SK-N-SH (cell line): ENCODE measurements around the gene ULBP1. TPM values are rescaled to one million over a fixed set of nuclear protein-coding genes. Genes with fewer than 3 reads are reported as not detected.

Source experiments
- CTCF ChIA-PET: fragments of 300-600, 350-600 bp; formaldehyde crosslinking; extraction: SDS; loops from one replicate; lab custom pipeline; 2021; lab: Yijun Ruan, JAX
- POLR2A ChIA-PET: fragments of 350-600 bp; sonication (Branson Sonifier 250); formaldehyde crosslinking; extraction: SDS; loops from one replicate; lab custom pipeline; 2020; ENCODE audit warnings: antibody characterized with exemption, inconsistent platforms; lab: Yijun Ruan, JAX
- DNase-seq: peaks from one replicate; pipeline ENCODE4 v3.0.0; 2012
- H2AFZ ChIP-seq: fragments of 200-600 bp; sonication (generic); 2 replicates; pipeline ENCODE4 v1.8.1; 2016; ENCODE audit warnings: antibody characterized with exemption, mild to moderate bottlenecking, low read depth
- H3F3A ChIP-seq: fragments of 200-600 bp; sonication (generic); replicated peaks from 2 replicates; pipeline ENCODE3; 2016; ENCODE audit warnings: antibody characterized with exemption, mild to moderate bottlenecking; ENCODE audit not compliant: insufficient read depth
- H3K27ac ChIP-seq, 2 experiments: fragments of 200-500 bp in 1 of 2; fragments of 200-600 bp in 1 of 2; sonication (Bioruptor generic) in 1 of 2; sonication (generic), shearing (Covaris generic) in 1 of 2; 2 replicates each; pipeline versions ENCODE4 v1.5.1 to v1.6.1; 2014 to 2016; ENCODE audit warnings: low read depth in 2 of 2, inconsistent platforms in 1 of 2, low read length in 1 of 2, mild to moderate bottlenecking in 1 of 2, mixed read lengths in 1 of 2
- H3K27me3 ChIP-seq: fragments of 200-600 bp; sonication (generic), shearing (Covaris generic); 2 replicates; pipeline ENCODE4 v1.6.1; 2016; ENCODE audit warnings: mixed run types; ENCODE audit not compliant: insufficient read depth
- H3K36me3 ChIP-seq, 2 experiments: fragments of 200-500 bp in 1 of 2; fragments of 200-600 bp in 1 of 2; sonication (Bioruptor generic) in 1 of 2; sonication (generic) in 1 of 2; replicated peaks in 1 of 2; 2 replicates each; pipeline versions ENCODE3 to v1.5.1; 2014 to 2016; ENCODE audit warnings: low read length in 1 of 2, mild to moderate bottlenecking in 1 of 2; ENCODE audit not compliant: insufficient read depth in 2 of 2, control insufficient read depth in 1 of 2
- H3K4me1 ChIP-seq, 2 experiments: fragments of 200-500 bp in 1 of 2; fragments of 200-600 bp in 1 of 2; sonication (Bioruptor generic) in 1 of 2; sonication (generic), shearing (Covaris generic) in 1 of 2; 2 replicates each; pipeline versions ENCODE4 v1.5.1 to v1.6.1; 2014 to 2016; ENCODE audit warnings: low read depth in 1 of 2, low read length in 1 of 2, mixed run types in 1 of 2; ENCODE audit not compliant: insufficient read depth in 2 of 2, control insufficient read depth in 1 of 2
- H3K4me2 ChIP-seq: fragments of 200-600 bp; sonication (generic), shearing (Covaris generic); 2 replicates; pipeline ENCODE4 v1.6.1; 2017; ENCODE audit warnings: mixed run types
- H3K4me3 ChIP-seq, 2 experiments: fragments of 200-500 bp in 1 of 2; fragments of 200-600 bp in 1 of 2; sonication (Bioruptor generic) in 1 of 2; sonication (generic), shearing (Covaris generic) in 1 of 2; 2 replicates each; pipeline versions ENCODE4 v1.5.1 to v1.8.1; 2014 to 2016; ENCODE audit warnings: low read depth in 2 of 2, inconsistent platforms in 1 of 2, low read length in 1 of 2, mild to moderate bottlenecking in 1 of 2, mixed read lengths in 1 of 2, moderate library complexity in 1 of 2
- H3K79me2 ChIP-seq: fragments of 200-600 bp; sonication (generic); 2 replicates; pipeline ENCODE4 v1.8.1; 2017; ENCODE audit warnings: mild to moderate bottlenecking; ENCODE audit not compliant: insufficient read depth
- H3K9ac ChIP-seq: fragments of 200-600 bp; sonication (generic); 2 replicates; pipeline ENCODE4 v1.6.1; 2017; ENCODE audit warnings: mixed run types
- H3K9me2 ChIP-seq: fragments of 200-600 bp; sonication (generic); 2 replicates; pipeline ENCODE4 v1.6.1; 2017; ENCODE audit warnings: mixed run types
- H3K9me3 ChIP-seq: fragments of 200-600 bp; sonication (generic); 2 replicates; pipeline ENCODE4 v1.6.1; 2017; ENCODE audit warnings: mixed run types, mild to moderate bottlenecking, moderate library complexity
- H4K20me1 ChIP-seq: fragments of 200-600 bp; sonication (generic); 2 replicates; pipeline ENCODE4 v1.6.1; 2017; ENCODE audit warnings: mild to moderate bottlenecking, mixed run types; ENCODE audit not compliant: insufficient read depth
- CTCF ChIP-seq: fragments of 200-600 bp; sonication (generic); IDR thresholded peaks from 2 replicates; pipeline ENCODE4 v1.6.1; 2017; ENCODE audit warnings: antibody characterized with exemption, mild to moderate bottlenecking, moderate library complexity
- EZH2phosphoT487 ChIP-seq: fragments of 200-600 bp; sonication (generic); IDR thresholded peaks from 2 replicates; pipeline ENCODE4 v1.6.1; 2017; ENCODE audit warnings: low read depth, mixed run types, mild to moderate bottlenecking, antibody characterized with exemption, moderate library complexity, borderline replicate concordance
- FOSL2 ChIP-seq: IDR thresholded peaks from 2 replicates; pipeline ENCODE4 v1.4.0; 2012; ENCODE audit warnings: low read depth, mild to moderate bottlenecking, moderate library complexity, borderline replicate concordance
- FOXJ3 ChIP-seq: sonication (generic); formaldehyde crosslinking; IDR thresholded peaks from 2 replicates; pipeline ENCODE4 v1.5.1; 2020; ENCODE audit warnings: mild to moderate bottlenecking, missing genetic modification reagents
- FOXM1 ChIP-seq: IDR thresholded peaks from 2 replicates; pipeline ENCODE4 v1.4.0; 2012; ENCODE audit warnings: low read depth, mild to moderate bottlenecking
- MAX ChIP-seq: IDR thresholded peaks from 2 replicates; pipeline ENCODE4 v1.4.0; 2012; ENCODE audit warnings: low read depth
- MEF2A ChIP-seq: IDR thresholded peaks from 2 replicates; pipeline ENCODE4 v1.4.0; 2012; ENCODE audit warnings: low read depth, borderline replicate concordance
- NFIC ChIP-seq: IDR thresholded peaks from 2 replicates; pipeline ENCODE4 v1.4.0; 2012; ENCODE audit warnings: borderline replicate concordance
- NRF1 ChIP-seq: IDR thresholded peaks from 2 replicates; pipeline ENCODE4 v1.6.1; 2012; ENCODE audit warnings: low read depth, mild to moderate bottlenecking, low read length
- PBX3 ChIP-seq: IDR thresholded peaks from 2 replicates; pipeline ENCODE4; 2012
- POLR2AphosphoS5 ChIP-seq: IDR thresholded peaks from 2 replicates; pipeline ENCODE4 v1.6.1; 2012; ENCODE audit warnings: low read depth, low read length
- RAD21 ChIP-seq: IDR thresholded peaks from 2 replicates; pipeline ENCODE4 v1.6.1; 2012; ENCODE audit warnings: mild to moderate bottlenecking, low read length
- RFX5 ChIP-seq: IDR thresholded peaks from 2 replicates; pipeline ENCODE4 v1.6.1; 2012; ENCODE audit warnings: mild to moderate bottlenecking, improper control_type of control experiment, low read length
- RXRA ChIP-seq: IDR thresholded peaks from 2 replicates; pipeline ENCODE4 v1.4.0; 2012; ENCODE audit warnings: low read depth, mild to moderate bottlenecking, borderline replicate concordance
- SIN3A ChIP-seq: IDR thresholded peaks from 2 replicates; pipeline ENCODE4 v1.6.1; 2012; ENCODE audit warnings: low read depth, mild to moderate bottlenecking, low read length, moderate library complexity, borderline replicate concordance
- SMC3 ChIP-seq: IDR thresholded peaks from 2 replicates; pipeline ENCODE4 v1.6.1; 2012; ENCODE audit warnings: low read depth, low read length, improper control_type of control experiment
- TAF1 ChIP-seq: IDR thresholded peaks from 2 replicates; pipeline ENCODE4 v1.6.1; 2012; ENCODE audit warnings: low read depth, mild to moderate bottlenecking, low read length, moderate library complexity, borderline replicate concordance
- TEAD4 ChIP-seq: IDR thresholded peaks from 2 replicates; pipeline ENCODE4 v1.4.0; 2012; ENCODE audit warnings: mild to moderate bottlenecking, borderline replicate concordance; ENCODE audit not compliant: insufficient read depth
- USF1 ChIP-seq: IDR thresholded peaks from 2 replicates; pipeline ENCODE4 v1.4.0; 2012; ENCODE audit warnings: low read depth, borderline replicate concordance
- USF2 ChIP-seq: fragments of 150-350 bp; IDR thresholded peaks from 2 replicates; pipeline ENCODE4 v1.6.1; 2017; ENCODE audit warnings: antibody characterized with exemption, low read length, low read depth, borderline replicate concordance
- YY1 ChIP-seq: IDR thresholded peaks from 2 replicates; pipeline ENCODE4 v1.4.0; 2012; ENCODE audit warnings: low read depth, mild to moderate bottlenecking
- WGBS: methylation state at CpG from one replicate; pipeline ENCODE4 v1.1.6; 2017; ENCODE audit warnings: low lambda C conversion rate; 5-methylcytosine and 5-hydroxymethylcytosine counted together
- polyA plus RNA-seq, 3 experiments: library from polyadenylated mRNA; depleted of rRNA; stranded (reverse); fragments of >200 nt; gene quantifications; 2 replicates each; pipeline ENCODE4 v1.2.3, GENCODE V29; 2012

ULBP1 gene
- polyA plus RNA-seq, 1 of the 3 experiments (the other 2 are of a cell fraction) = 0.02 TPM

GRCh38 chr6:149915970-149916865 is 47.5 kb upstream of the ULBP1 start (continued):
- TF ChIP-seq TEAD4 = no peak
- TF ChIP-seq SIN3A = no peak
- no peak for TF ChIP-seq USF1
- TF ChIP-seq MAX = no peak

GRCh38 chr6:149917679-149918078 is 46.1 kb upstream of the ULBP1 start:
- 70% methylated on average over 1 of the region's 2 CpGs for WGBS
- TF ChIP-seq RAD21 (no peak), FOSL2 (no peak), EZH2phosphoT487 (no peak), NFIC (no peak), FOXJ3 (CRISPR knock-in tag) (no peak), USF2 (no peak), SIN3A (no peak), RXRA (no peak), USF1 (no peak), TAF1 (no peak), RFX5 (no peak), YY1 (no peak), CTCF (no peak), SMC3 (no peak), PBX3 (no peak), POLR2AphosphoS5 (no peak), NRF1 (no peak), MEF2A (no peak), MAX (no peak), FOXM1 (no peak)

More at GRCh38 chr6:149917679-149918078, 46.1 kb upstream of the ULBP1 start:
- H3K4me1 ChIP-seq = peaks cover 0 to 3% of the 10 kb centered on the region in 2 experiments; a peak in 1 of 4 replicates
- ChIA-PET CTCF (interaction anchor here (1.4 kb wide), 2 partner anchors 78 to 84 kb away, joined by 3 read pairs; no protein-coding TSS in a partner anchor), POLR2A (no interaction called here)
- no peaks in the 10 kb centered on the region for H3K9me3 ChIP-seq
- H3K36me3 ChIP-seq = no peaks in the 10 kb centered on the region
- no peak overlapping the region for H2AFZ ChIP-seq
- no peaks in the 10 kb centered on the region for H3K9me2 ChIP-seq
- no peak for DNase-seq
- H3F3A ChIP-seq = no peaks in the 10 kb centered on the region
- no peak overlapping the region for H3K27ac ChIP-seq
- no peak overlapping the region for H3K4me3 ChIP-seq
- no peak overlapping the region for H3K9ac ChIP-seq
- H3K79me2 ChIP-seq = no peaks in the 10 kb centered on the region
- H4K20me1 ChIP-seq = no peaks in the 10 kb centered on the region
- H3K27me3 ChIP-seq = no peaks in the 10 kb centered on the region
- no peak overlapping the region for H3K4me2 ChIP-seq
